UCSD-AML1 (cell line): ENCODE measurements around the gene CCDC141.
"Not testable (repeated sequence)": the region's sequence is repeated elsewhere in the genome, so short reads cannot be mapped to it uniquely, and the experiment has no call there.

Source experiments
- DNase-seq: peaks from one replicate; lab custom pipeline; 2025; ENCODE audit not compliant: unreplicated experiment; lab: John Stamatoyannopoulos, UW

Gene CCDC141

GRCh38 chr2:179045602-179046001, 4.3 kb downstream of the CCDC141 start:
- DNase-seq: not testable (repeated sequence)

GRCh38 chr2:179044500-179044899, 5.4 kb downstream of the CCDC141 start:
- DNase-seq: no peak

- DNase-seq: no peak
Measured at GRCh38 chr2:179037807-179038206, 12.1 kb downstream of the CCDC141 start.

- DNase-seq: no peak
Measured at GRCh38 chr2:179036353-179036905, 13.5 kb downstream of the CCDC141 start.

GRCh38 chr2:179031731-179032408, 18.1 kb downstream of the CCDC141 start:
- DNase-seq: no peak

GRCh38 chr2:179024445-179024844, 25.5 kb downstream of the CCDC141 start:
- DNase-seq: no peak

- DNase-seq: no peak
Measured at GRCh38 chr2:179022685-179023084, 27.3 kb downstream of the CCDC141 start.

- DNase-seq: no peak
Measured at GRCh38 chr2:179021258-179021657, 28.7 kb downstream of the CCDC141 start.

GRCh38 chr2:179020156-179020750, 29.7 kb downstream of the CCDC141 start:
- no peak for DNase-seq

GRCh38 chr2:179019260-179019659, 30.7 kb downstream of the CCDC141 start:
- DNase-seq: no peak

GRCh38 chr2:179017773-179018357, 32.1 kb downstream of the CCDC141 start:
- DNase-seq: no peak

GRCh38 chr2:179014189-179014588, 35.7 kb downstream of the CCDC141 start:
- DNase-seq: not testable (repeated sequence)

- no peak for DNase-seq
Measured at GRCh38 chr2:179005976-179006375, 44.0 kb downstream of the CCDC141 start.

- DNase-seq: no peak
Measured at GRCh38 chr2:178999476-178999875, 50.5 kb downstream of the CCDC141 start.

- DNase-seq: no peak
Measured at GRCh38 chr2:178998539-178998938, 51.4 kb downstream of the CCDC141 start.

- DNase-seq: no peak
Measured at GRCh38 chr2:178997477-178997876, 52.5 kb downstream of the CCDC141 start.

GRCh38 chr2:178997067-178997466, 52.9 kb downstream of the CCDC141 start:
- no peak for DNase-seq

- DNase-seq: no peak
Measured at GRCh38 chr2:178994264-178994663, 55.7 kb downstream of the CCDC141 start.

GRCh38 chr2:178993788-178994187, 56.1 kb downstream of the CCDC141 start:
- no peak for DNase-seq

- not testable (repeated sequence) for DNase-seq
Measured at GRCh38 chr2:178992719-178993118, 57.2 kb downstream of the CCDC141 start.

GRCh38 chr2:178990533-178991241, 59.2 kb downstream of the CCDC141 start:
- no peak for DNase-seq
